OCI-LY1 (cell line): ENCODE measurements around the gene STRIP2.

Experiments
- CTCF ChIP-seq: fragments of 200-600 bp; sonication (generic), shearing (Covaris generic); IDR thresholded peaks from 2 replicates; pipeline ENCODE4 v1.5.1; 2017; ENCODE audit warnings: mild to moderate bottlenecking, antibody characterized with exemption, low read length, moderate library complexity, mixed read lengths
- EZH2 ChIP-seq: fragments of 200-600 bp; sonication (generic), shearing (Covaris generic); IDR thresholded peaks from 2 replicates; pipeline ENCODE4 v1.8.0; 2017; ENCODE audit warnings: borderline replicate concordance, mixed run types, mild to moderate bottlenecking, antibody characterized with exemption, low read length, moderate library complexity, mixed read lengths

- TF ChIP-seq CTCF: no peak
- TF ChIP-seq EZH2: no peak
Observed at GRCh38 chr7:129461809-129462208, 27.6 kb downstream of the STRIP2 start.
